GM12874 (cell line): Measurements from ENCODE around the gene MAP2K6.

Source experiments
- CTCF ChIP-seq: IDR thresholded peaks from 2 replicates; pipeline ENCODE4 v1.5.1; 2011; ENCODE audit warnings: low read depth, mild to moderate bottlenecking, control low read depth, low read length, moderate library complexity; ENCODE audit not compliant: insufficient read depth

The MAP2K6 gene

GRCh38 chr17:69414408-69415274 lies at the start of gene MAP2K6:
MAP2K6 (plus strand) TSS chr17:69414697; CDS start chr17:69414985, 288 bp downstream.
- TF ChIP-seq CTCF: no peak

- TF ChIP-seq CTCF: no peak
These were observed 47.2 kb upstream of the MAP2K6 start for GRCh38 chr17:69367298-69367697.

- no peak for TF ChIP-seq CTCF
These were observed 41.4 kb upstream of the MAP2K6 start for GRCh38 chr17:69373069-69373468.

GRCh38 chr17:69375229-69375628 lies 39.3 kb upstream of the MAP2K6 start:
- TF ChIP-seq CTCF: no peak

GRCh38 chr17:69388822-69389442 lies 25.6 kb upstream of the MAP2K6 start:
- no peak for TF ChIP-seq CTCF

GRCh38 chr17:69390795-69391501 lies 23.5 kb upstream of the MAP2K6 start:
- TF ChIP-seq CTCF: no peak

- TF ChIP-seq CTCF: no peak
These were observed 13.2 kb upstream of the MAP2K6 start for GRCh38 chr17:69401251-69401650.
